Measurements from ENCODE around the gene RMRP. TPM values are rescaled to one million over a fixed set of nuclear protein-coding genes. Genes with fewer than 3 reads are reported as not detected.

Gene RMRP
- total and polyA plus RNA-seq, 2 of the 4 experiments (the other 2 are of a cell fraction): 39.7 to 13,690 TPM

DNA sequence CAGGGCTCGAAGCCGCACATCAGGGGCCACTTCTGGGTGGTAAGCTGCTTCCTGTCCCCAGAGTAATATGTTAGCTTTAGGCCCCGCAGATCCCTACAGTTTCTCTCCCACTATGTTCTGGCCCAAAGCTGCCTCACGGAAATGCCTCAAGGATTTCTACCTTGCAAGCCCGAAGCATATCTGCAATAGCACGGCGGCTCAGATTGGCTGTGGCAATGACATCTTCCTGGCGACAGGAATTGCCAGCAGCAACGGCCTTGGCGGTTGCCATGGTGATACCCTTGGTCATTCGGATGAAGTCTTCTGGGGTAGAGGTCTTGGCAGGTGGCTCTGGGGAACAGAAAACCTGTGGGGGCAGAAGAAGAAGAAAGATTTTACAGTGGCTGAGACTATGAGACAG is 42.2 kb upstream of the RMRP start:
- Histone ChIP-seq H4K8ac (ENCODE audit: low read depth in 2 of 2, low read length in 2 of 2) (no peak overlapping the region), H3K79me1 (ENCODE audit: low read depth in 1 of 2, low read length in 2 of 2) (peaks cover 32 to 70% of the 10 kb centered on the region in 2 experiments), H2AK5ac (ENCODE audit: low read depth, low read length) (no peak overlapping the region), H3K9ac (ENCODE audit: low read depth, low read length) (no peak overlapping the region), H2AK9ac (replicated peaks; ENCODE audit: low read depth, low read length, poor library complexity) (no peak overlapping the region), H4K20me1 (ENCODE audit: insufficient read depth, low read length) (peaks cover 31% of the 10 kb centered on the region), H3K27ac (ENCODE audit: insufficient read depth, low read length) (no peak overlapping the region), H4K5ac (ENCODE audit: low read depth, low read length) (no peak overlapping the region), H3K14ac (replicated peaks; ENCODE audit: low read depth, low read length) (no peak overlapping the region), H3K18ac (ENCODE audit: low read depth, low read length) (no peak overlapping the region), H4K91ac (ENCODE audit: insufficient read depth, low read depth, low read length) (no peak overlapping the region), H3K4ac (ENCODE audit: low read depth, low read length) (no peak overlapping the region), H3K4me2 (ENCODE audit: low read depth, low read length) (no peak overlapping the region), H2BK20ac (ENCODE audit: low read depth, low read length) (no peak overlapping the region), H3K23ac (ENCODE audit: low read depth, low read length) (no peak overlapping the region), H3K9me3 (ENCODE audit: control insufficient read depth, insufficient read depth, low read length) (no peaks in the 10 kb centered on the region), H2BK120ac (ENCODE audit: low read depth, low read length) (no peak overlapping the region), H3K36me3 (ENCODE audit: control insufficient read depth, insufficient read depth, low read length) (peaks cover 87% of the 10 kb centered on the region), H3K9me1 (ENCODE audit: insufficient read depth, low read length) (peaks cover 16% of the 10 kb centered on the region), H2AFZ (replicated peaks; ENCODE audit: low read length, poor library complexity) (no peak overlapping the region), H3K4me1 (ENCODE audit: control insufficient read depth, insufficient read depth, low read length) (peaks cover 5% of the 10 kb centered on the region; the same call in 1 of the 2 replicates), H2BK15ac (ENCODE audit: low read depth, low read length) (no peak overlapping the region), H3K27me3 (ENCODE audit: control insufficient read depth, insufficient read depth, low read length) (no peaks in the 10 kb centered on the region), H3K4me3 (ENCODE audit: insufficient read depth, low read depth, low read length) (no peak overlapping the region), H2BK5ac (ENCODE audit: low read depth, low read length, poor library complexity, severe bottlenecking) (no peak overlapping the region), H3K56ac (ENCODE audit: extremely low read depth, insufficient read depth, low read length) (no peak overlapping the region)
- in situ Hi-C loops (cut with MboI; ENCODE audit: low sequenced_read_pairs): no loop called here
- BruUV-seq (replicated peaks): no TSS peak
- TF ChIP-seq, protein P1, sequence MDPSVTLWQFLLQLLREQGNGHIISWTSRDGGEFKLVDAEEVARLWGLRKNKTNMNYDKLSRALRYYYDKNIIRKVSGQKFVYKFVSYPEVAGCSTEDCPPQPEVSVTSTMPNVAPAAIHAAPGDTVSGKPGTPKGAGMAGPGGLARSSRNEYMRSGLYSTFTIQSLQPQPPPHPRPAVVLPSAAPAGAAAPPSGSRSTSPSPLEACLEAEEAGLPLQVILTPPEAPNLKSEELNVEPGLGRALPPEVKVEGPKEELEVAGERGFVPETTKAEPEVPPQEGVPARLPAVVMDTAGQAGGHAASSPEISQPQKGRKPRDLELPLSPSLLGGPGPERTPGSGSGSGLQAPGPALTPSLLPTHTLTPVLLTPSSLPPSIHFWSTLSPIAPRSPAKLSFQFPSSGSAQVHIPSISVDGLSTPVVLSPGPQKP (IDR thresholded peaks at IDR 0.05; ENCODE audit: borderline replicate concordance, low read depth, low read length): no peak
- no peak for TF ChIP-seq MXI1 (IDR thresholded peaks at IDR 0.05; ENCODE audit: borderline replicate concordance, low read depth, low read length)
- no peak for TF ChIP-seq RCOR1 (IDR thresholded peaks at IDR 0.05; ENCODE audit: insufficient replicate concordance, low read length)
- TF ChIP-seq, protein P2, sequence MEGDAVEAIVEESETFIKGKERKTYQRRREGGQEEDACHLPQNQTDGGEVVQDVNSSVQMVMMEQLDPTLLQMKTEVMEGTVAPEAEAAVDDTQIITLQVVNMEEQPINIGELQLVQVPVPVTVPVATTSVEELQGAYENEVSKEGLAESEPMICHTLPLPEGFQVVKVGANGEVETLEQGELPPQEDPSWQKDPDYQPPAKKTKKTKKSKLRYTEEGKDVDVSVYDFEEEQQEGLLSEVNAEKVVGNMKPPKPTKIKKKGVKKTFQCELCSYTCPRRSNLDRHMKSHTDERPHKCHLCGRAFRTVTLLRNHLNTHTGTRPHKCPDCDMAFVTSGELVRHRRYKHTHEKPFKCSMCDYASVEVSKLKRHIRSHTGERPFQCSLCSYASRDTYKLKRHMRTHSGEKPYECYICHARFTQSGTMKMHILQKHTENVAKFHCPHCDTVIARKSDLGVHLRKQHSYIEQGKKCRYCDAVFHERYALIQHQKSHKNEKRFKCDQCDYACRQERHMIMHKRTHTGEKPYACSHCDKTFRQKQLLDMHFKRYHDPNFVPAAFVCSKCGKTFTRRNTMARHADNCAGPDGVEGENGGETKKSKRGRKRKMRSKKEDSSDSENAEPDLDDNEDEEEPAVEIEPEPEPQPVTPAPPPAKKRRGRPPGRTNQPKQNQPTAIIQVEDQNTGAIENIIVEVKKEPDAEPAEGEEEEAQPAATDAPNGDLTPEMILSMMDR (conservative IDR thresholded peaks at IDR 0.05; ENCODE audit: low read depth, low read length): no peak
- no peak for TF ChIP-seq RAD21 (IDR thresholded peaks at IDR 0.05; ENCODE audit: low read length)
- TF ChIP-seq FOS (IDR thresholded peaks at IDR 0.05; ENCODE audit: low read depth, low read length): no peak
- TF ChIP-seq CEBPB (IDR thresholded peaks at IDR 0.05; ENCODE audit: low read depth, low read length): no peak
- no peak for TF ChIP-seq SMC3 (IDR thresholded peaks at IDR 0.05; ENCODE audit: low read depth, low read length)
- TF ChIP-seq NFE2L2 (IDR thresholded peaks at IDR 0.05; ENCODE audit: low read depth, low read length): no peak
- TF ChIP-seq CHD1 (IDR thresholded peaks at IDR 0.05; ENCODE audit: low read depth, low read length): no peak
- no peak for TF ChIP-seq RFX5 (IDR thresholded peaks at IDR 0.05; ENCODE audit: low read depth, low read length)
- TF ChIP-seq MAZ (IDR thresholded peaks at IDR 0.05; ENCODE audit: borderline replicate concordance, low read depth, low read length): no peak
- TF ChIP-seq, protein P3, sequence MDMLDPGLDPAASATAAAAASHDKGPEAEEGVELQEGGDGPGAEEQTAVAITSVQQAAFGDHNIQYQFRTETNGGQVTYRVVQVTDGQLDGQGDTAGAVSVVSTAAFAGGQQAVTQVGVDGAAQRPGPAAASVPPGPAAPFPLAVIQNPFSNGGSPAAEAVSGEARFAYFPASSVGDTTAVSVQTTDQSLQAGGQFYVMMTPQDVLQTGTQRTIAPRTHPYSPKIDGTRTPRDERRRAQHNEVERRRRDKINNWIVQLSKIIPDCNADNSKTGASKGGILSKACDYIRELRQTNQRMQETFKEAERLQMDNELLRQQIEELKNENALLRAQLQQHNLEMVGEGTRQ (IDR thresholded peaks at IDR 0.05; ENCODE audit: low read depth, low read length): no peak
- ATAC-seq (ENCODE audit: low read depth): no peak
- DNase-seq: no peak
- CTCF ChIA-PET: no interaction called here
- intact Hi-C loops (cut with micrococcal nuclease): no loop called here
- dilution Hi-C loops (cut with HindIII; ENCODE audit: low sequenced_read_pairs, unreplicated experiment): no loop called here
- 84% methylated on average over 3 of the region's 11 CpGs; no CpG with 5 or more reads in 1 of the 2 experiments for WGBS, 2 experiments (ENCODE audit: extremely low coverage in 2 of 2, insufficient read length in 1 of 2)
- POLR2A ChIA-PET (ENCODE audit: unreplicated experiment): no interaction called here
